VCaP (cell line): Measurements from ENCODE around the gene RPS18.

Source experiments
- H3K27ac ChIP-seq: fragments of 450-650 bp; 2 replicates; pipeline ENCODE4 v1.5.1; 2017
- CTCF ChIP-seq: fragments of 450-650 bp; conservative IDR thresholded peaks from 2 replicates; pipeline ENCODE4 v1.5.1; 2017; ENCODE audit warnings: mild to moderate bottlenecking, moderate library complexity

Gene RPS18

DNA sequence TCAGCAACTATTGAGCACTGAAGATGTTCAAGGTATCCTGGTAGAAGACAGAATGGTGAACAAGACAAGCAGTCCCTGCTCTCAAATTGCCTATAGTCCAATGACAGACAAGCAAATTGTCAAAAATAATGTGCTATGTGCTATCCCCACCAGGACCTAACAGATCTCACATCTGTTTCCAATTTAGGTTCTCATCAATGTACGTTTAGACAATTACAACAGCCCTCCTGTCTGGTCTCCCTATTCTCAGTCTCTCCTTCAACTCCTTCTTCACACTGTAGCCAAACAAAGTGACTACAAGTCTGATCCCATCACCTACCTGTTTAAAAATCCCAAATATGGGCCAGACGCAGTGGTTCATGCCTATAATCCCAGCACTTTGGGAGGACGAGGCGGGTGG lies 34.5 kb downstream of the RPS18 start:
- no peak for TF ChIP-seq CTCF
- no peak overlapping the region for H3K27ac ChIP-seq

GRCh38 chr6:33312361-33313104 lies 40.7 kb downstream of the RPS18 start:
- no peak for TF ChIP-seq CTCF
- peak overlapping the region; percentile 100 for H3K27ac ChIP-seq

GRCh38 chr6:33313105-33313708 lies 41.3 kb downstream of the RPS18 start:
- H3K27ac ChIP-seq, result peak overlapping the region; percentile 100
- TF ChIP-seq CTCF, result no peak

GRCh38 chr6:33313709-33314514 lies 42.0 kb downstream of the RPS18 start, which contains the start of gene TAPBP:
Gene TAPBP, minus strand, starts transcription at chr6:33314078. Its CDS starts 37 bp downstream, at chr6:33314041.
- TF ChIP-seq CTCF, result no peak
- H3K27ac ChIP-seq, result peak within 1 kb of the TSS; percentile 100

- no peak for TF ChIP-seq CTCF
- peak overlapping the region; percentile 100 for H3K27ac ChIP-seq
These were observed 42.7 kb downstream of the RPS18 start for GRCh38 chr6:33314515-33314942.

DNA sequence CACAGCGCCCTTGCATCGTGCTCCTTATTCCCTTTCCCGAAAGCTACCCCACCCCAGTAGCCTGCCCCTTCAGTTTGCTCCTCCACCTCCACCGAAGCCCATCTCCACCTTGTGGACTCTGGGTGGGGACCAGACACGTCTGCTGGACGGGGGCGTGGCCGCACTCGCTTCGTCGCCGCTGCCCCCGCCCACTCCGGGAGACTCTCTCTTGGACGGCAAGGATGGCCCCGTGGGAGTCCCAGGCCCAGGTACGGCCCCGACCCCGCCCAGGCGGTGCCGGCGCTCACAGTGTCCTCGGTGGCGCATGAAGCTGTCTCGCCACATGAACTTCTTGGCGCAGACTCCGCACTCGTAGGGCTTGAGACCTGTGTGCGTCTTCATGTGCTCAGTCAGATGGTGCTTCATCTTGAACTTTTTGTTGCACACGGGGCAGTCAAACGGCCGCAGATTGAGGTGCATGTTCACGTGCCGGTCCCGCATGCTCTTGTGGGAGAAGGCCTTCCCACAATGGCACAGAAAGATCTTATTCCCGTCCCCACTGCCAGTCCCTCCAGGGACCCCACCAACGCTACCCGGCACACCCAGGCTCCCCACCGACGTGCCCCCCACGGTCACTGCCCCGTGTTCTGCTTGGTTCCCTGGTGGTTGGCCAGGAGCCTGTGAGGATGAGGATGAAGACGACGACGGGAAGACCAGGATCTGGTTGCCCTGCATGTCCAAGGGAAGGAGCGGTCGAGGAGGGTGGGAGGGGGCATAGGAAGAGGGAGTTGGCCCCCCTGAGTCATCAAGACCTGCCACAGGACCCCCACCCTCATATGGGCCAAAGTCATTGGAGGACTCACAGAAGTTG lies 43.3 kb downstream of the RPS18 start:
- H3K27ac ChIP-seq, result peak overlapping the region; percentile 100
- 0 out of 2 replicates have a peak, but pooled peaks have one; percentile 7 for TF ChIP-seq CTCF
